ENCODE results near the gene DHX58. TPM values are rescaled to one million over a fixed set of nuclear protein-coding genes. Genes with fewer than 3 reads are reported as not detected.

The DHX58 gene
- total RNA-seq, 2 experiments from 2014 or later, result 97.0 to 97.3 TPM

- Mint-ChIP-seq H3K4me3 (no peak overlapping the region), H3K9me3 (no peaks in the 10 kb centered on the region), H3K27ac (no peak overlapping the region), H3K4me1 (peaks cover 46% of the 10 kb centered on the region), H3K36me3 (ENCODE audit: low read depth) (peaks cover 33% of the 10 kb centered on the region), H3K27me3 (no peaks in the 10 kb centered on the region)
- POLR2A ChIA-PET, result interaction anchor here (1.2 to 4.4 kb wide), 4 partner anchors 14 to 24 kb away, joined by 3 to 15 read pairs (median 8); partner anchors contain the start of gene DHX58
- DNase-seq, result no peak
- CTCF ChIA-PET, result interaction anchor here (1.0 to 1.1 kb wide), 2 partner anchors 45 to 48 kb away, joined by 3 read pairs; no protein-coding TSS in a partner anchor
These were observed 24.1 kb upstream of the DHX58 start for GRCh38 chr17:42136654-42137051.

GRCh38 chr17:42135664-42136653, 23.4 kb upstream of the DHX58 start:
- peaks cover 32% of the 10 kb centered on the region for H3K36me3 Mint-ChIP-seq (ENCODE audit: low read depth)
- CTCF ChIA-PET, result interaction anchor here (0.7 to 1.0 kb wide), 2 partner anchors 18 to 48 kb away, joined by 3 read pairs; no protein-coding TSS in a partner anchor
- H3K9me3 Mint-ChIP-seq, result no peaks in the 10 kb centered on the region
- peaks cover 52% of the 10 kb centered on the region for H3K4me1 Mint-ChIP-seq
- no peak overlapping the region for H3K4me3 Mint-ChIP-seq
- POLR2A ChIA-PET, result interaction anchor here (1.0 to 4.4 kb wide), 6 partner anchors 8 to 23 kb away, joined by 3 to 15 read pairs (median 5); partner anchors contain the start of gene DHX58
- no peaks in the 10 kb centered on the region for H3K27me3 Mint-ChIP-seq
- H3K27ac Mint-ChIP-seq, result peak overlapping the region; percentile 31
- DNase-seq, result no peak

DNA sequence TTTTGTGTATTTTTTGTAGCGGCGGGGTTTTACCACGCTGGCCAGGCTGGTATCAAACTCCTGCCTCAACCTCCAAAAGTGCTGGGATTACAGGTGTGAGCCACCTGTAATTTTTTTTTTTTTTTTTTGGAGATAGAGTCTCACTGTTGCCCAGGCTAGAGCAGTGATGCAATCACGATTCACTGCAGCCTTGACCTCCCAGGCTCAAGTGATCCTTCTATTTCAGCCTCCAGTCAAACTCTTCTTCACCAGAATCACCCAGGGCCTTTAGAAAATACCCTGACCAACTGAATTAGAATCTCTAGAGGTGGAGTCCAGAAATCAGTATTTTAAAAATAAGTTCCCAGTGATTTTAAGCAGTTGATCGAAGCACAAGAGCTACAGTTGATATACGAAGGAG, 22.6 kb upstream of the DHX58 start:
- ChIA-PET POLR2A (interaction anchor here (1.0 to 4.4 kb wide), 5 partner anchors 9 to 22 kb away, joined by 3 to 15 read pairs (median 7); partner anchors contain the start of gene DHX58), CTCF (no interaction called here)
- Mint-ChIP-seq H3K9me3 (no peaks in the 10 kb centered on the region), H3K36me3 (ENCODE audit: low read depth) (peaks cover 37% of the 10 kb centered on the region), H3K27ac (no peak overlapping the region), H3K4me1 (peaks cover 55% of the 10 kb centered on the region), H3K27me3 (no peaks in the 10 kb centered on the region), H3K4me3 (no peak overlapping the region)
- DNase-seq, result no peak

- H3K27me3 Mint-ChIP-seq, result no peaks in the 10 kb centered on the region
- H3K27ac Mint-ChIP-seq, result peak overlapping the region; percentile 69
- ChIA-PET CTCF (interaction anchor here (0.9 to 1.7 kb wide), 3 partner anchors 13 to 113 kb away, joined by 3 to 5 read pairs (median 4); partner anchors contain the start of gene NKIRAS2), POLR2A (interaction anchor here (1.0 to 4.4 kb wide), 8 partner anchors 13 to 269 kb away, joined by 3 to 15 read pairs (median 4); partner anchors contain the start of genes DHX58, DNAJC7, KAT2A and KLHL11)
- H3K4me3 Mint-ChIP-seq, result no peak overlapping the region
- DNase-seq, result no peak
- no peaks in the 10 kb centered on the region for H3K9me3 Mint-ChIP-seq
- peaks cover 58% of the 10 kb centered on the region for H3K4me1 Mint-ChIP-seq
- H3K36me3 Mint-ChIP-seq (ENCODE audit: low read depth), result peaks cover 51% of the 10 kb centered on the region
These were observed 21.0 kb upstream of the DHX58 start for GRCh38 chr17:42133461-42134041.

DNA sequence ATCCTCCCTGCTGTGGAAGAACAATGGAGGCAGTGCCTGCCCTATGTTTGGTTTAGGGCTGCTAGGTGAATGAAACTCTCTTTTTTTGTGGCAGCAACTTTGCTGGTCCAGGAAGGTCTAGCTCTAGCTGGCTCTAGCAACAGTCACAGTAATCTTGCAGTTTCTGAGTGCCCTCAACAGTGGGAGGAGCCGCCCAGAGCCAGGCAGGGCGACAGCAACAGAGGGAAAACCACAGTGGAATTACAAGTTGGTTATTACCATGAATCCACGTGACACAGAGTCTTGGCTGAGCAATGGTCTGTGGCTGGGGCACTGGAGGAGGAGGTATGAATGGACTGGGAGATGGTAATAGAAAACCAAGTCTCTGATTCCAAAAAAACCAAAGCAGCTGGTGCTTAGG, 20.4 kb upstream of the DHX58 start:
- ChIA-PET CTCF (interaction anchor here (0.9 to 1.7 kb wide), 3 partner anchors 13 to 113 kb away, joined by 3 to 5 read pairs (median 4); partner anchors contain the start of gene NKIRAS2), POLR2A (interaction anchor here (1.0 to 4.4 kb wide), 7 partner anchors 12 to 268 kb away, joined by 3 to 15 read pairs (median 5); partner anchors contain the start of genes DHX58, KAT2A and KLHL11)
- Mint-ChIP-seq H3K4me3 (no peak overlapping the region), H3K27me3 (no peaks in the 10 kb centered on the region), H3K4me1 (peaks cover 58% of the 10 kb centered on the region), H3K36me3 (ENCODE audit: low read depth) (peaks cover 57% of the 10 kb centered on the region), H3K9me3 (no peaks in the 10 kb centered on the region), H3K27ac (peak overlapping the region; percentile 69)
- peak; percentile 39 for DNase-seq

GRCh38 chr17:42131981-42132432, 19.5 kb upstream of the DHX58 start:
- no peak for DNase-seq
- no peak overlapping the region for H3K4me3 Mint-ChIP-seq
- peaks cover 58% of the 10 kb centered on the region for H3K4me1 Mint-ChIP-seq
- peaks cover 66% of the 10 kb centered on the region for H3K36me3 Mint-ChIP-seq (ENCODE audit: low read depth)
- peak overlapping the region; percentile 44 for H3K27ac Mint-ChIP-seq
- no peaks in the 10 kb centered on the region for H3K9me3 Mint-ChIP-seq
- CTCF ChIA-PET, result interaction anchor here (0.8 to 1.1 kb wide), 3 partner anchors 50 to 90 kb away, joined by 3 read pairs; no protein-coding TSS in a partner anchor
- no peaks in the 10 kb centered on the region for H3K27me3 Mint-ChIP-seq
- POLR2A ChIA-PET, result interaction anchor here (1.2 to 3.3 kb wide), 3 partner anchors 11 to 20 kb away, joined by 3 to 10 read pairs (median 6); partner anchors contain the start of genes DHX58 and KAT2A

- DNase-seq, result no peak
- ChIA-PET POLR2A (interaction anchor here (1.8 kb wide), 1 partner anchor 11 kb away, joined by 9 read pairs; no protein-coding TSS in a partner anchor), CTCF (interaction anchor here (1.1 kb wide), 1 partner anchor 63 kb away, joined by 3 read pairs; no protein-coding TSS in a partner anchor)
- Mint-ChIP-seq H3K27me3 (no peaks in the 10 kb centered on the region), H3K9me3 (no peaks in the 10 kb centered on the region), H3K36me3 (ENCODE audit: low read depth) (peaks cover 66% of the 10 kb centered on the region), H3K27ac (peak overlapping the region; percentile 44), H3K4me1 (peaks cover 53% of the 10 kb centered on the region), H3K4me3 (no peak overlapping the region)
These were observed 18.7 kb upstream of the DHX58 start for GRCh38 chr17:42131232-42131631.

- Mint-ChIP-seq H3K9me3 (no peaks in the 10 kb centered on the region), H3K27ac (peak overlapping the region; percentile 54), H3K27me3 (no peaks in the 10 kb centered on the region), H3K4me3 (no peak overlapping the region), H3K4me1 (peaks cover 45% of the 10 kb centered on the region), H3K36me3 (ENCODE audit: low read depth) (peaks cover 68% of the 10 kb centered on the region)
- POLR2A ChIA-PET, result interaction anchor here (0.8 to 1.8 kb wide), 4 partner anchors 9 to 113 kb away, joined by 3 to 9 read pairs (median 6); partner anchors contain the start of genes DHX58 and DNAJC7
- DNase-seq, result no peak
- CTCF ChIA-PET, result interaction anchor here (0.6 to 1.1 kb wide), 2 partner anchors 167 to 241 kb away, joined by 3 to 5 read pairs; no protein-coding TSS in a partner anchor
These were observed 17.9 kb upstream of the DHX58 start for GRCh38 chr17:42130310-42130936.

- Mint-ChIP-seq H3K36me3 (ENCODE audit: low read depth) (peaks cover 75% of the 10 kb centered on the region), H3K27me3 (no peaks in the 10 kb centered on the region), H3K4me3 (no peak overlapping the region), H3K27ac (peak overlapping the region; percentile 10), H3K4me1 (peaks cover 38% of the 10 kb centered on the region), H3K9me3 (no peaks in the 10 kb centered on the region)
- POLR2A ChIA-PET, result interaction anchor here (0.7 to 1.8 kb wide), 5 partner anchors 9 to 112 kb away, joined by 3 to 9 read pairs (median 5); partner anchors contain the start of genes DHX58 and DNAJC7
- no peak for DNase-seq
- CTCF ChIA-PET, result interaction anchor here (1.1 kb wide), 1 partner anchor 166 kb away, joined by 5 read pairs; no protein-coding TSS in a partner anchor
These were observed 16.8 kb upstream of the DHX58 start for GRCh38 chr17:42129109-42129837.

DNA sequence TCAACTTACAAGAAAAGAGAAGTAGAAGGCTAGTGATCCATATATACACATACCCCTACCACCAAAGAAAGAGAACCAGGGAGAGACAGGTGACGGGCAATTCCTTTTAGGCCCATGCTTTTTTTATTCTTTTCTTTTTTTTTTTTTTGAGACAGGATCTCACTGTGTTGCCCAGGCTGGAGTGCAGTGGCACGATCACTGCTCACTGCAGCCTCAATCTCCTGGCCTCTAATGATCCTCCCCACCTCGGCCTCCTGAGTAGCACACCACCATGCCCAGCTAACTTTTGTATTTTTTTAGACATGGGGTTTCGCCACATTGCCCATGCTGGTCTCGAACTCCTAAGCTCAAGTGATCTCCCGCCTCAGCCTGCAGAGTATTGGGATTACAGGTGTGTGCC, 14.9 kb upstream of the DHX58 start:
- no peak overlapping the region for H3K4me3 Mint-ChIP-seq
- no peak overlapping the region for H3K27ac Mint-ChIP-seq
- CTCF ChIA-PET, result no interaction called here
- no peaks in the 10 kb centered on the region for H3K9me3 Mint-ChIP-seq
- DNase-seq, result no peak
- POLR2A ChIA-PET, result interaction anchor here (1.2 kb wide), 1 partner anchor 15 kb away, joined by 7 read pairs; the partner anchor contains the start of gene DHX58
- H3K4me1 Mint-ChIP-seq, result peaks cover 20% of the 10 kb centered on the region
- H3K27me3 Mint-ChIP-seq, result no peaks in the 10 kb centered on the region
- peaks cover 68% of the 10 kb centered on the region for H3K36me3 Mint-ChIP-seq (ENCODE audit: low read depth)

DNA sequence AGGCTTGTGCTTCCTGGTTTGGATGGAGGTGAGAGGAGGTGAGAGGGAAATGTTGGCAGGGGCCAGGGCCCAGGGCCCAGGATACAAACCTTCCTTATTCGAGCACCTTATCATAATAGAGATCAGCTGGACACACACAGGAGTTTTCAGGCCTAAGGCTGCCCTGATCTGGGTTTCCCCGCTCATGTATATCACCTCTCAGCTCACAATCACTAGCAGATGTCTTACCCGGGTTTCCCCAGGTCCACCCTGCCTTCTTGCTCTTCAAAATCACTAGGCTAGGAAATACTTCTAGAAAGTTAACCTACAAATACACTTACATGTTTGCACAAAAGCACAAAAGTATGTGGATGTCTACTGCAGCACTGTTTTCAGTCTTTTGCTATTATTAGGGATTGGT, 14.3 kb upstream of the DHX58 start:
- no peaks in the 10 kb centered on the region for H3K9me3 Mint-ChIP-seq
- no peak overlapping the region for H3K4me3 Mint-ChIP-seq
- no peaks in the 10 kb centered on the region for H3K27me3 Mint-ChIP-seq
- DNase-seq, result no peak
- no peak overlapping the region for H3K27ac Mint-ChIP-seq
- ChIA-PET POLR2A (no interaction called here), CTCF (no interaction called here)
- peaks cover 14% of the 10 kb centered on the region for H3K4me1 Mint-ChIP-seq
- peaks cover 68% of the 10 kb centered on the region for H3K36me3 Mint-ChIP-seq (ENCODE audit: low read depth)

Measured in activated CD4-positive, alpha-beta memory T cell treated with anti-CD3 and anti-CD28 coated beads, Interleukin-2, amount 10 ng/mL, durations not matched to agents 7 days and 5 days (primary cell).